RCC 7860 (cell line): ENCODE data around the gene SLC2A8.
A peak's percentile ranks its signal among the peaks of the same experiment; 100 is the strongest.

Source experiments
- DNase-seq: peaks from one replicate; pipeline ENCODE4 v3.0.0-alpha.2; 2015; ENCODE audit warnings: low spot score
- FAIRE-seq: peaks from 2 replicates; lab custom pipeline; 2012; peaks lifted over from hg19 to GRCh38; lab: Jason Lieb, UNC

SLC2A8 gene

DNA sequence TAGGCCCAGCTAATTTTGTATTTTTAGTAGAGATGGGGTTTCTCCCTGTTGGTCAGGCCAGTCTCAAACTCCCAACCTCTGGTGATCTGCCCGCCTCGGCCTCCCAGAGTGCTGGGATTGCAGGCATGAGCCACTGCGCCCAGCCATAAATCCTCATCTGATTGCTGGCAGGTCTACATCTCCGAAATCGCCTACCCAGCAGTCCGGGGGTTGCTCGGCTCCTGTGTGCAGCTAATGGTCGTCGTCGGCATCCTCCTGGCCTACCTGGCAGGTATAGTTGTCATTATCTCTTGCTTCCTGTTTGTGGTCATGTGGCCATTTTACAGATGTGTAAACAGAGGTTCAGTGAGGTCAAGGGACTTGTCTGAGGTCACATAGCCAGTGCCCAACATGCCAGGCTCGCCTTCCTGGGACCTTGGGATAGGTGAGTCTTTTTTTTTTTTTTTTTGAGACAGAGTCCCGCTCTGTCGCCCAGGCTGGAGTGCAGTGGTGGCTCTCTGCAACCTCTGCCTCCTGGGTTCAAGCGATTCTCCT is 2.8 kb downstream of the SLC2A8 start:
- FAIRE-seq (no peak), DNase-seq (no peak)

DNA sequence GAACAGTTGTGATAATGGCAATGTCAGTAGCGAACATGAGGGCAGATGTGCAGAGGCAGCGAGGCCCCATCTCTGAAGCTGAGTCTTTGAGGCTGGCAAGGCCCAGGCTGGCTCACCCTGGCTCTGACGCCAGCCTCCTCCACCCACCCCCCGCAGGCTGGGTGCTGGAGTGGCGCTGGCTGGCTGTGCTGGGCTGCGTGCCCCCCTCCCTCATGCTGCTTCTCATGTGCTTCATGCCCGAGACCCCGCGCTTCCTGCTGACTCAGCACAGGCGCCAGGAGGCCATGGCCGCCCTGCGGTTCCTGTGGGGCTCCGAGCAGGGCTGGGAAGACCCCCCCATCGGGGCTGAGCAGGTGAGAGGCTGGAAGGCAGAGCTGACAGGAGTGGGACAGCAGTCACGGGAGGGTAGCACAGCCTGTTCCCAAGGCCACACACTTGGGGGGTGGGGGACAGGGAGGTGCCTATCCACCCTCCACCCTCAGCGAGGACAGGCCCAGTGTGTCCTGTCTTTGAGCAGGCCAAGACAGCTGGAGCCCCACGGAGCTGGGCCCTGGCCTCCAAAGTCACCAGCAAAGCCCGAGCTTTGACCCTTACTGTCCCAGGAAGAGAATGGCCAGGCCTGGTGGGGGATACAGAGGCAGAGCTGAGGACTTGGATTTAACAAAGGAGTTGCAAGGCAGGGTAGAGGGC is 5.6 kb downstream of the SLC2A8 start:
- DNase-seq (no peak), FAIRE-seq (no peak)

DNA sequence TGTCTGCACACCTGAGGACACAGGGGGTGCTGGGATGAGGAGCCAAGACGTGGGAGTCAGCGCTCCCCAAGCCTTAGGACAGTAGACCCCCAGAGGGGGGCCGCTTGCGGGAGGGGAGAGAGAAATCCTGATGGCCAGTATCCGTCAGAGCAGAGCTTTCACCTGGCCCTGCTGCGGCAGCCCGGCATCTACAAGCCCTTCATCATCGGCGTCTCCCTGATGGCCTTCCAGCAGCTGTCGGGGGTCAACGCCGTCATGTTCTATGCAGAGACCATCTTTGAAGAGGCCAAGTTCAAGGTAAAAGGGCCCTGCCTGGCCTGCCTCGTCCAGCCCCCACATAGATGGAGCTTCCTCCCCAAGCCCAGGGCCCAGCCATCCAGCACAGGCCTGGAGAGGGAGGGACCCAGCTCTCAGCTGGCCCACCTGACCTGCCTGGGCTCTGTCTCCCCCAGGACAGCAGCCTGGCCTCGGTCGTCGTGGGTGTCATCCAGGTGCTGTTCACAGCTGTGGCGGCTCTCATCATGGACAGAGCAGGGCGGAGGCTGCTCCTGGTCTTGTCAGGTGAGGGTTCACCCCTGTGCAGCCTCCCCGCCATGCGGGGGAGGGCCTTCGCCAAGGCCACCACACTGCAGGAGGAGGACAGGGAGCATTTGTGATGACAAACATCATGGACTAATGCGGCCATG is 6.7 kb downstream of the SLC2A8 start:
- no peak for FAIRE-seq

DNA sequence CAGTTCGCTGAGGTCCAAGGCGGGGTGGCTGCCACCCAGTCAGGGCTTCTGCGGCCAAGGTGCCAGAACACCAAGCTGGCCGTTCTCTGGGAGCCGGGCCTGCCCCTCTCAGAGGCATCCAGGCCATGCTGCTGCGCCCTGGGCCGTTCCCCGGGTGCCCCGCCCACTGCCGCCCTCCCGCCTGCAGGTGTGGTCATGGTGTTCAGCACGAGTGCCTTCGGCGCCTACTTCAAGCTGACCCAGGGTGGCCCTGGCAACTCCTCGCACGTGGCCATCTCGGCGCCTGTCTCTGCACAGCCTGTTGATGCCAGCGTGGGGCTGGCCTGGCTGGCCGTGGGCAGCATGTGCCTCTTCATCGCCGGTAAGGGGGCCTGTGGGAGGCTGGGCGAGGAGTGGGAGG is 7.7 kb downstream of the SLC2A8 start:
- DNase-seq, result no peak
- no peak for FAIRE-seq

More for the DNA sequence above, 6.7 kb downstream of the SLC2A8 start:
- DNase-seq, result no peak

DNA sequence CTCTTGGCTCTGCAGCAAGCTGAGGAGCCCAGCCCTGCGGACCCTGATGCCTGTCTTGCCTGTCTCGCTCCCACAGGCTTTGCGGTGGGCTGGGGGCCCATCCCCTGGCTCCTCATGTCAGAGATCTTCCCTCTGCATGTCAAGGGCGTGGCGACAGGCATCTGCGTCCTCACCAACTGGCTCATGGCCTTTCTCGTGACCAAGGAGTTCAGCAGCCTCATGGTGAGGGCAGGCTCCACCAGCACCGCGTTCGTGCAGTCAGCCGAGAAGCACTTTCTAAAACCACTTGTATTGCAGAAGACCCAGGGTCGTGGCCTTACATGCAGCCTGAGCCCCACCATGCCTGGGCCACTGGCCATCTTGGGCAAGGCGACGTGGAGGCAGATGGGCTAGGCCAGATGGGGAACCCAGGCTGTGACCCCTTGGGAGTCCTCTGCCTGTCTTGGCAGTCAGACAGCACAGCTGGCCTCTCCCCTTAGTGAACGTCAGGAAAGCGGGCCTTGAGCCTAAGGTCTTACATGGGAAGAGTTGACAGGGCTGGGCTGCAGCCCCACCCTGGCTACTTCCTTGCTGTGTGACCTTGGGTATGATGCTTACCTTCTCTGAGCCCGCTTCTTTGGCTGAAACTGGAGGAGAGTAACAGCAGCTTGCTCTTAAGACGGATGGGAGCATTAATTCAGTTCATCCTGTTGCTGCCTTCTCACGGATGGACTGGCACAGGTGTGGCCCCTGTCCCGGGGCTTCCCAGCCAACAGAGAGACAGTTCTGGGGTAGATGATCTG is 8.6 kb downstream of the SLC2A8 start:
- DNase-seq (no peak), FAIRE-seq (no peak)

DNA sequence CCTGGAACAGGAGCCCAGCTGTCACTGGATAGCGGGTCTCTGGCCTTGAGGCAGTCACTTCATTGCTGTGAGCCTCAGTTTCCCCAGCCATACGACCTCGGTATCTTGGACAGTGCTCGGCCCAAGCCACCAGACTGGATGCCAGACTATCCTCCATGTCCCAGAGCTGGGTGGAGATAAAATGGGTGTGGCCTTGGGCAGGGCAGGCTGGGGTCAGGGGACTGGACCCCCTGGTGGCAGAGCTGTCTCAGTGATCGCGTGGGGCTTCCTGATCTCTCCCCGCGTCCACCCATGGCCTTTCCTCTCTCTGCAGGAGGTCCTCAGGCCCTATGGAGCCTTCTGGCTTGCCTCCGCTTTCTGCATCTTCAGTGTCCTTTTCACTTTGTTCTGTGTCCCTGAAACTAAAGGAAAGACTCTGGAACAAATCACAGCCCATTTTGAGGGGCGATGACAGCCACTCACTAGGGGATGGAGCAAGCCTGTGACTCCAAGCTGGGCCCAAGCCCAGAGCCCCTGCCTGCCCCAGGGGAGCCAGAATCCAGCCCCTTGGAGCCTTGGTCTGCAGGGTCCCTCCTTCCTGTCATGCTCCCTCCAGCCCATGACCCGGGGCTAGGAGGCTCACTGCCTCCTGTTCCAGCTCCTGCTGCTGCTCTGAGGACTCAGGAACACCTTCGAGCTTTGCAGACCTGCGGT is 10.0 kb downstream of the SLC2A8 start:
- DNase-seq, result no peak
- FAIRE-seq, result no peak

DNA sequence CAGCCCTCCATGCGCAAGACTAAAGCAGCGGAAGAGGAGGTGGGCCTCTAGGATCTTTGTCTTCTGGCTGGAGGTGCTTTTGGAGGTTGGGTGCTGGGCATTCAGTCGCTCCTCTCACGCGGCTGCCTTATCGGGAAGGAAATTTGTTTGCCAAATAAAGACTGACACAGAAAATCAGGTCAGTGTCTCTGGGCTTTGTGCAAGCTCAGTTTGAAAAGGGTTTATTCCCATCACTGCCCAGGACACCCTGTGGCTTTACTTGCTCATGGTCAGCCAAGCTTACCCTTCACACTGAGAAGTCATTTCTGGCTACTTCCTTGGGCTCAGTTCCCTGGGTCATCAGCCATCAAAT is 10.5 kb downstream of the SLC2A8 start:
- FAIRE-seq (peak; percentile 26), DNase-seq (no peak)

DNA sequence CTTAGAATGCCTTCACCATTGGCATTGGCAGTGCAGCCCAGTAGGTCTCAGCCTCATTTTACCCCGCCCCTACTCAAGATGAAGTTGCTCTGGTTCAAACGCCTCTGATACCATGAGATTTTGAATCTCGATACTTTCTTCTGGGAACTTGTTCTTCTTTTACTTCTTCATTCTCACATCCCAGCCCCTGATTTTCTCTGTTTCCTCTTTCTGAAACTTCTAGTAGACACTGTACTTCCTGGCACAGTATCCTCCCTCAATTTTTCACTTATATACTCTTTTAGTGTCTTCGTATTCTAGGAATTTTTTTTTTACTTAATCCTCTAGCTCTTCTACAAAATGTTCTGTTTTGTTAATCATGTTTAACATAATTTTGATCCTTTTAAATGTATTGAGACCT is 14.2 kb downstream of the SLC2A8 start:
- DNase-seq (no peak), FAIRE-seq (no peak)

DNA sequence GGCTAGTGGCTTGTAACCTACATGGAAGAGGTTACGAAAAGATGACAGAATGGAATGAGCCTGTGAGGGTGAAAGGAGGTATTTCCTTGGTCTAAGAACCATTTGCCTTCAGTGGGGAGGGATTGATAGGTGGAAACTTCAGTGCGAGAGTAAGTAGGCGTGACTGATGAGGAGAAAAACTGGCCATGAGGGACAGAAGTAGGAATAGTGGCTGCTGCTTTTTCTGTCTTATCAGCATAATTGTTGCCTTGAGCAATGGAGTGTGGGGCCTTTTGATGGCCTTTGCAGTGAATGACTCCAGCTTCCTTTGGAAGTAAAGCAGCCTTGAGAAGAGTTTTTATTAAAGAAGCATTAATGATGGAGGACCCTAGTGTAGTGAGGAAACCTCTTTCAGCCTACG is 18.2 kb downstream of the SLC2A8 start:
- no peak for DNase-seq
- FAIRE-seq, result no peak

DNA sequence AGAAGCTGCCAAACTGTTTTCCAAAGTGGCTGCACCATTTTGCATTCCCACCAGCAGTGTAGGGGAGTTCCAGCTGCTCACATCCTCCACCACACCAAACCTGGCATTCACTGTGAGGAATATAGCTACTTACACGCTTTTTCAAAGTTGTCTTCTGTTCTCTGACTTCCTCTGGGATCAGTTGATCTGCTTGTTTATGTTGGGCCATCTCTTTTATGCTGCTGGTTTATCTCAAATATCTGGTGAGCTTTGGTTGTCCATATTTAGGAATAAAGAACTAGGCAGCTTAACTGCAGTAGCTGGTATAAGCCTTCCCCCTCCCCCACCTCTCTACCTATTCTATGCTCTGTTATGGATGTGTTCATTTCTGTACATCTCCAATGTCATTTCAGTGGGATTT is 18.7 kb downstream of the SLC2A8 start:
- DNase-seq, result no peak
- FAIRE-seq, result no peak

DNA sequence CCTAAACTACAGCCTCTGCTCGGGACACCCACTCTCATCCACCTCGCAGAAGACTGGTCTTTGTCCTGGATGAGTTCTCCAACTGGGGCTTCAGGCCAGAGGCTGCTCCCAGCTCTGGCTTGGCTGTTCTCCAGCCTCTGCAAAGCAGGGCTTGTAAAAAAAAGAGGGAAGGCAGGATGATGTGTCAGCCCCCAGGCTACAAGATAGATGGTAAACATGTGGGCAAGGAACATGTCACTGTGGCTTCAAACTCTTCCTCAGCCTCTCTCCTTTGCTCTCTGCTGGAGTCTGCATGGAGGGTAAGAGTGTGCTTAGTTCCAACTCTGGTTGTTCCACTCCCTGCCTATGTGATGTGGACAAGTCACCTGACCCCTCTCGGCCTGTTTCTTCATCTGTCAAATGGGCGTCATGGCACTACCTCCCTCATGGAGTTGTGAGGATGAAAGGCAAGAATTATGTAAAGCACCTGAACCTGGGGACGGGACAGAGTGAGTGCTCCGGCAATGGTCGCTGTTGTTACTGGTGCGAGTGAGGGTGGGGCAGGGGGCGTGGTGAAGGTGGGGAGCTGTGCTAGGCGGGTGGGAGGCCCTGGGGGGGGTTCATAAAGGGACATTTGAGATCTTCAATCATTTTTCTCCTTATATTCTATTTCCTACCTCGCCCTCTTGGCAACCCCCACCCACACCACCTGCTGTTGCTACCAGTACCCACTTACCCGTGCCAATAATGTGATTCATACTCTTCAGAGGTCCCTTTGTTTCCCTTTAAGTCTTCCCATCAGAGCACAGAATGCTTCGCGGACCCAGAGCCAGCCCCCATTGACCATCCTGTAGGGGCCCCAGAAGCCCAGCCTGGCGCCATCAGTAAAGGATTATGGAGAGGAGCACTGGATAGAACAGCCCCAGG is 20.4 kb downstream of the SLC2A8 start:
- DNase-seq (no peak), FAIRE-seq (no peak)

DNA sequence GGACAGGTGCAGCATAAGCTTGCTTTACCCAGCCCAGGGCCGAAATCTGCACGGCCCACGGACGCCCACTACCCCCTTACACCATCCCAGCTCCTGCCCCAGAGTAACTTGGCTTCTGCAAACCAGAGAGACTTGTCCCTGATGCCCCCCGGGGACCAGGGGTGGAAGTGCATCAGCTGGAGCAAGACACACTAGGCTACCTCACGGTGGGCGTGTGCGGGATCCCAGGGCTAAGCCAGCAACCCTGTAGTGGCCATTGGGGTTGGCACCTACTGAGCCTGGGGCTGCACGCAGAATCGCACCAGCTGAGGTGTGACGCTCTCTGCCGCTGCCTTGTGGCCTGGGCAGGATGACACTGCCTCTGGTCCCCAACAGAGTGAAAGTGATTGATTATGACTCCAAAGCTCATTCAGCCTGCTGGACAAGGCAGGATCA is 21.1 kb downstream of the SLC2A8 start:
- DNase-seq, result no peak

DNA sequence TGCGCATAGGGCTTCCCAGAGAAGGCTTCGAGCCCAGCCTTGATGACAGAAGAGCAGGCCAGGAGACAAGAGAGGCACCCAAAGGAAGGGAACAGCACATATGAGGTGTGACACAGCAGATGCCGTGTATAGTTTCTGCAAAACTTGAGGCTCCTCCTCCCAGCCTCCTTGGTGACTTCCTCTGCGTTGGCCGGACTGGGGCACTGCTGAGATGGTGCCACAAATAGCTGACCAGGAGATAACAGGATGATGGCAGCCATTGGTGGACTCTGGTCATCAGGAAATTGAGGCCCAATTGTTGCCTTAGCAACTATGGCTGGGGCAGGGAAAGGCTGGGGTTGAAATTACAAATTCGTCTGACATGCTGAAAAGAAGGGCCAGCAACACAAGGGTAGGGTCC is 22.4 kb downstream of the SLC2A8 start:
- DNase-seq, result no peak
- FAIRE-seq, result no peak

More for the DNA sequence above, 21.1 kb downstream of the SLC2A8 start:
- FAIRE-seq, result no peak

DNA sequence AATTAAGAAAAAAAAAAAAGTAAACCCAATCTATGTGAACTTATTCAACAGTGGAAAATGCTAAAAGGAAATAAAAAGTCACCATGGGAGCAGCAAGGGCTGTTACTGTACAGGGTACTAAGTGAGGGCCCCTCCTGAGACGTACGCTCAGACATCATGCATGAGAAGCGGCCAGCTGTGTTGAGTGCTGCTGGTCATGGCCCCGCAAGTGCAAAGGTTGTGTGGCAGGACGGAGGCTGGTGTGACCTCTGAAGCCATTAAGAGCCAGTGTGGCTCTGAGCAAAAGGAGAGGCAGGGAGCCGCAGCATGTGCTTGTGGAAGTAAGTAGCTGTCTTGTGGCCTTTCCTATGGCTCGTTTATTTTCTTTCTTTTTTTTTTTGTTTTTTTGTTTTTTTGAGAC is 24.1 kb downstream of the SLC2A8 start:
- no peak for FAIRE-seq
- DNase-seq, result no peak

DNA sequence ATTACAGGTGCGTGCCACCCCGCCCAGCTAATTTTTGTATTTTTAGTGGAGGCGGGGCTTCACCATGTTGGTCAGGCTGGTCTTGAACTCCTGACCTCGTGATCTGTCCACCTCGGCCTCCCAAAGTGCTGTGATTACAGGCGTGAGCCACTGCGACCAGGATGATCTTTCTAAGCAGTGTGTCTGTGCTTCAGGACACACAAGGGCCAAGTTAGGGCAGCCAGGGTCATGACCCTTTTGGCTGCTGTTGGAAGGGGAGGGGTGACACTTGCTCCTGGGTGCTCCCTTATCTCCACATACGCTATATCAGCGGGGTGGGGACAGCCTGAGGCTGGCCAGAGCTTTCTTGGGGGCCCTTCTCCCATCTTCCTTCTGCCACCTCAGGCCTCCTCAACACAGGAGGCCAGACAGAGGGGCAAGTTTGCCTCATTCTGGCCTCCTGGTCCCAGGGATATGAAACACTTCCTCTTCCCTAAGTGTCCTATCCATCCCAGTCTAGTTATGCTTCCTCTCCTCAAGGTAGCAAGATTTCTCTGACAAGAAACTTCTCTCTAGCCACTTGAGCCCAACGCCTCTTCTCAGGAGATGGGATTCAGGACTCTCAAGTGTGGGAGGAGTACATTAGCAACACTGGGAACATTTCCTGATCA is 25.3 kb downstream of the SLC2A8 start:
- FAIRE-seq, result no peak
- DNase-seq, result no peak

DNA sequence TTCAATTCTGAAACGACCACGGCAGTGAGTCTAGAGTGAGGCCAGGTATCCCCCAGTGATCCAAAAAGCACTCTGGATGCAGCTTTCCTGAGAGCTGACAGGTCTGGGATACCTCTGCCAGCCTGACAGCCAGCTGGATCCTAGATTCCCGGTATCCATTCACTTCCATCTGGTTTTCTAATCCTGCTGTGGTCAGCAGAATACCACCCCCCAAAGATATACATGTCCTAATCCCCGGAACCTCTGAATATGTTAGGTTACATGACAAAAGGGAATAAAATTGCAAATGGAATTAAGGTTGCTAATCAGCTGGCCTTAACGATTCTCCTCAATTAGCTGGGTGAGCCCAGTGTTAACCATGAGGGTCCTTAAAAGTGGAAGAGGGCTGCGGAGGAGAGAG is 25.8 kb downstream of the SLC2A8 start:
- FAIRE-seq (no peak), DNase-seq (no peak)

DNA sequence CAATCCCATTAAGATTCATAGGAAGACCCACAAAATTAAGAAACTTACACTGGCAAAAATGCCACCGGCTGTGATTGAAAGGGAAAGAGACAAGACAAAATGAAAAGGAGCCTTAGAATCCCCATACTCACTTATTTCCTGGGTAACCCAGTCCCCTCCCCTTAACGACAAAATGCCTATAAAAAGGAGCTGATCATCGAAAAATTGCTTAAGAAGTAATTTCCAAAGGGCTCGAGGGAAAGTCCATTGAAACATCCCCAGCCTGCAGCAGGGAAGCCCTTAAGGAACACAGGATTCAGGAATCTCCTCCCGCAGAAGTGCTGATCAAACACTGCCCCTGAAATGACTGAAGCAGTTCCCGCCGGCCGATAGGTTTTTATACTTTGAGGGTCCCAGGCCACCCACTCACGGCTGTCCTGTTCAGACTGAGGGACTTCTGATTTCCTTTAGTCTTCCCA is 26.5 kb downstream of the SLC2A8 start:
- FAIRE-seq, result no peak
- DNase-seq, result no peak

DNA sequence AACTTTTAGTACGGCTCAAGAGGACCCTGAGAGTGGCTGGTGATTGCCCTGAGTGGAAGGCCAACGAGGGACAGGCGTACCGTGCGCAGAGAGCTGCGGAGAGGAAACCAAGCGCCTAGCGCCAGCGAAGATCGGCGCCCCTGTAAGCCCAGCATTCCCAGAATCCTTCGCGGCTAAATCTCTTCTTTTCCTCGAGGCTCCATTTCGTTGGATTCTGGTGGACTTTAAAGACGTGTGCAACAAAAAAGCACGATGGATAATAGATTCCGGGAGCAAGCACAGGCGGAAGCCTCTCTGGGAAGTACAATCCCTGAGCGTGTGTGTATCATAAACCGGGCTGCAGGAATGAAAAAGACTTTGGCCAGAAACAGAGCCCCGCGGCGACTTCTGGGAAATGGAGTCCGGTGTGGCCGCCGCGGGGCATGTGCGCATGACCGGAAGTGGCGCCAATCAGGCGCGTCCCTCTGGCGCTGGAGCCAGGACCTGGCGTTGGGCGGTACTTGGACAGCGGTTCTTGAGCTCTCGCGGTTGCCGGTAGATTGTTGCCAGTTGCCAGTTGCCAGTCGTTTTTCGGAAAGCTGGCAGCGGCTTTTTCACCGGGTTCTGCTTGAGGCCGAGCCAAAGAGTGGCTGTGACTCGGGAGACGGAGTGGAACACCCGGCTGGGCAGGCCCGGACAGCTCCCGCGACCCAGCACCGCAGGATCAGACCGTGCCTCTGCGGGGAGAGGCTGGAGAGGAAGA is 27.1 kb downstream of the SLC2A8 start, which contains the start of gene ZNF79:
ZNF79 (plus strand) TSS at position 449 of the 742 bp plus-strand sequence. CDS start 406 bp downstream, outside the sequence.
- FAIRE-seq (peak; percentile 54), DNase-seq (peak; percentile 81)

DNA sequence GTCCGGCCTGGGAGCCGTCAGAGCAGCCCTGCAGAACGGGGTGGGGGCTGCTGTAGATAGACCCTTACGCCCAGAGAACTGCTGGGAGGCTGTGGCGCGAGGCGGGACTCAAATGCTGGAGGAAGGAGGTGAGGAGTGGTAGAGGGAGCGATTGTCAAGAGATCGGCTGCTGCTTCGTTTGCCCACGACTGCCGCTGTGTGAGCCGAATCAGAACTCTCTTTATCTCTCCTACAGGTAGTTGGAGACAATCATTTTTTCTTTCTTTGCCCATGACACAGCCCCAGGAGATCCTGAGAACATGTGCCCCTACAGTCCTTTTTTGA is 27.7 kb downstream of the SLC2A8 start:
- DNase-seq, result no peak
- no peak for FAIRE-seq
